Gastrocnemius medialis (tissue), 4 donors: ENCODE data around the gene RING1.

Experiments used
- CTCF ChIP-seq, 5 experiments: fragments of 450-650 bp in 3 of 5; fragments of 200-600 bp in 2 of 5; sonication (generic) in 2 of 5; IDR thresholded peaks in 4 of 5; conservative IDR thresholded peaks in 1 of 5; 1 replicate in 4 of 5; 2 replicates in 1 of 5; pipeline ENCODE4 v1.5.1; 2016 to 2019; ENCODE audit warnings: antibody characterized with exemption in 5 of 5, mild to moderate bottlenecking in 3 of 5, moderate library complexity in 3 of 5
- POLR2A ChIP-seq, 2 donors: fragments of 450-650 bp; IDR thresholded peaks; one replicate each; pipeline ENCODE4 v1.6.1; 2017; ENCODE audit warnings: antibody characterized with exemption in 2 of 2, mild to moderate bottlenecking in 2 of 2, moderate library complexity in 2 of 2

- TF ChIP-seq CTCF (IDR thresholded peaks at IDR 0.05 in 4 of 5, conservative IDR thresholded peaks at IDR 0.05 in 1 of 5) (peak in 1 of 5 experiments; percentile 20), POLR2A (IDR thresholded peaks at IDR 0.05) (peak; percentile 61 to 71)
Measured at GRCh38 chr6:33200219-33201146, 7.8 kb upstream of the RING1 start, which contains the start of the genes RXRB and SLC39A7.
